ENCODE data around the gene GYPB.
"Not testable (repeated sequence)": the region's sequence is repeated elsewhere in the genome, so short reads cannot be mapped to it uniquely, and the experiment has no call there.

Gene GYPB

DNA sequence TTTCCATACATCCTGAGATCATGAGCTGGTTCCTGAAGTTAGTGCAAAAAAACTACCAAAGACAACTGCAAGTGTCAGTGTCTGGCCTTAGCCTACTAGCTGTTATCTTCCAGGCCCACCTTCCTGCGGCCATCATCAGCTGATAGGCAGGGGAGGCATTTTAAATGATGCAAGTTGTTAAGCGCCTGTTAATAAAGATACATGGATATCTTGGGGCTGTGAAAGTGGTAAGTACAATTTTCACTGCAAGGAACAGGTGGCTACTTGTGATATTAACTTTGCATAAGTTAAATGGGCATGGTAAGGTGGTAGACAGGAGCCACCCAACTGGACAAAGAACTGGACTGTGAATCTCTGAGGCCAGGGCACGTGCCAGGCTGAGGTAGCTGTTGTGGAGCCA is at the start of gene GYPB:
TSS of gene GYPB (minus strand) at position 104 of the 400 bp plus-strand sequence. CDS start at position 11, 93 bp downstream.
- not testable (repeated sequence) for DNase-seq

DNA sequence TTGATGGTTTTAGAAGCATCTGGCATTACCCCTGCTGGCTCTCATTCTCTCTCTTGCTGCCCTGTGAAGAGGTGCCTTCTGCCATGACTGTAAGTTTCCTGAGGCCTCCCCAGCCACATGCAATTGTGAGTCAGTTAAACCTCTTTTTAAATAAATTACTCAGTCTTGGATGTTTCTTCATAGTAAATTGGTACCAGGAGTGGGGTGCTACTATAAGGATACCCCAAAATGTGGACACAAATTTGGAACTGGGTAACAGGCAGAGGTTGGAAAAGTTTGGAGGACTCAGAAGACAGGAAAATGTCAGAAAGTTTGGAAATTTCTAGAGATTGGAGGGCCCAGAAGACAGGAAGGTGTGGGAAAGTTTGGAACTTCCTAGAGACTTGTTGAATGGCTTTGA is 42.4 kb upstream of the GYPB start:
- DNase-seq: not testable (repeated sequence)

DNA sequence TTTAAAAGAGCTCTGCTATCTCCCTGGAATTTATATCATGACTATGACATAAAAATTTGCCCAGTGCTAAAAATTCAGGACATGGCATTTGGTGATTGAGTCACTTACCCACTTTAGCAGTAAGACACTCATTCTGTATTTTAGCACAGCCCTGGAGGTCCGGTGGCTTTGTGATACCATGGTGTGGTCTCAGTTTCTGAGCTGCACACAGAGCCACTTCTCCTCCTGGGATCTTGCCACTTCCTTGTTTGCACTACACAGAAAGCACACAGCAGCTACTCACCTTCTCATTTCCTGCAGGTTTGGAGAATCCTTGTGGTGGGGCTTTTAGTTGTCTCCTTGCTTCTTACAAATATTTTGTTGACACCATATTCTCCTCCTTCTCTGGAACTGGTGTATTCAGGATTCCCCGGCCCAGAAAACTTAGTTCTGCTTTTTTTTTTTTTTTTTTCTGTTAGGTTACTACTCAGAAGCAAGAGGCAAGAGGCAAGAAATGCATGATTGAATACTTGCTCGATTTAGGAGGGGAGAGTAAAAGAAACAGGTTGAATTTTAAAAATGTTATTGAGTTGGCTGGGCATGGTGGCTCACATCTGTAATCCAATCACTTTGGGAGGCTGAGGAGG is 41.2 kb upstream of the GYPB start:
- DNase-seq: not testable (repeated sequence)

DNA sequence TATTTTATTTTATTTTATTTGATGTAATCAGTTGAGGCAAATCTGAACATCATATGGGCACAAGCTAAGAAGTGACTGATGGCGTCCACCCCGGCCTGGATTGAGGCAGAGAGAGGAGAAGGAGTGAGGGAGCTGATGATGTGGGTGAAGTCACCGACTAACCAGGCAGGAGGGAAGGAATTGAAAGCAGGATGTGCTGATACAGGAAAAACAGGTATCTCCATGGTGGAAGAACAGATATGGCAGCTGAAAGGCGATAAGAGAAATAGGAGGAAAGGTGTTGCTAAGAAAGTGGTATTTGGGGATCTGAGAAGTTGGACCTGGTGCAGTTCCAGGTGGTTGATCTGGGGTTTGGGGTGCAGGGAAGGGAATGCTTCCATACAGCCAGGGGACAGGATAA is 37.6 kb upstream of the GYPB start:
- no peak for DNase-seq

DNA sequence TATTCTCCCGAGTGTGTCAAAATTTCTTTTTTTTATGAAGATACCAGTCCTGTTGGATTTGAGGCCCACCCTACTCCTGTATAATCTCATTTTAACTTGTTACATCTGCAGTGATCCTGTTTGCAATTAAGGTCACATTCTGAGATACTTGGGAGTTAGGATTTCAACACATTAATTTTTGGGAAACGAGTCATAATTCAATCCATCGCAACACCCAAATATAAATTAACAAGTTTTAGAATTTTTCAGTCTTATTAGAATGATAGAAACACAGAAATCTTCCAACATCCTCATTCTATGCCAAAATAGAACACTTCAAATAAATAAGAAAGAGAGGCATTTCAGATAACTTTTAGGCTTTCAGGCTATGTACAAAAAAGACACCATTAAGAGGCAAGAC is 36.2 kb upstream of the GYPB start:
- not testable (repeated sequence) for DNase-seq

DNA sequence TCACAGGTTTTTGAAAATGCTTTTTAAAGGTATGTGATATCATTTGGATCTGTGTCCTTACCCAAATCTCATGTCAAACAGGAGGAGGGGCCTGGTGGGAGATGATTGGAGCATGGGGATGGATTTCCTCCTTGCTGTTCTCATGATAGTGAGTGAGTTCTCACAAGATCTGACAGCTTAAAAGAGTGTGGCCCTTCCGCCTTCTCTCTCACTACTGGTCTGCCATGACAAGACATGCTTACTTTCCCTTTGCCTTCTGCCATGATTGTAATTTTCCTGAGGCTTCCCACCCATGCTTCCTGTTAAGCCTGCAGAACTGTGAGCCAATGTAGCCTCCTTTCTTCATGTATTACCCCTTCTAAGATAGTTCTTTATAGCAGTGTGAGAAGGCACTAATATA is 32.3 kb upstream of the GYPB start:
- not testable (repeated sequence) for DNase-seq

DNA sequence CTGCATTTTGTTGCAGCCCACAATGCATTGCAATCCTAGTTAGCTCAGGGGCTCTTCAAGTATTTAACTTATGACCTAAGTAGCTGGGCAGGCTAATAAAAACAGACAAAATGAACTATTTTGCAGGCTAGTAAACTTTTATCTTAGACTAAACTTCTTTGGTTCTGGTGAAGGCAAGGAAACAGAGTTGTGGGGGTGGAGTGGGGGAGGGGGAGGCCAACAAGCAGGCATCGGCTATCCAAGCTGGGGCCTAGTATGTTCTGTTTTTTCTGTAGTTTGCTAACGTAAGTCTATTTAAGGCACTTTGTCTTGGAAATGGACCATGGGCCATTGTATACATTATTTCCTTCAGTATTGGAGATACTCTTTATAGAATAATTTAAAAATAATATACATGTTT is 31.5 kb upstream of the GYPB start:
- DNase-seq: not testable (repeated sequence)

DNA sequence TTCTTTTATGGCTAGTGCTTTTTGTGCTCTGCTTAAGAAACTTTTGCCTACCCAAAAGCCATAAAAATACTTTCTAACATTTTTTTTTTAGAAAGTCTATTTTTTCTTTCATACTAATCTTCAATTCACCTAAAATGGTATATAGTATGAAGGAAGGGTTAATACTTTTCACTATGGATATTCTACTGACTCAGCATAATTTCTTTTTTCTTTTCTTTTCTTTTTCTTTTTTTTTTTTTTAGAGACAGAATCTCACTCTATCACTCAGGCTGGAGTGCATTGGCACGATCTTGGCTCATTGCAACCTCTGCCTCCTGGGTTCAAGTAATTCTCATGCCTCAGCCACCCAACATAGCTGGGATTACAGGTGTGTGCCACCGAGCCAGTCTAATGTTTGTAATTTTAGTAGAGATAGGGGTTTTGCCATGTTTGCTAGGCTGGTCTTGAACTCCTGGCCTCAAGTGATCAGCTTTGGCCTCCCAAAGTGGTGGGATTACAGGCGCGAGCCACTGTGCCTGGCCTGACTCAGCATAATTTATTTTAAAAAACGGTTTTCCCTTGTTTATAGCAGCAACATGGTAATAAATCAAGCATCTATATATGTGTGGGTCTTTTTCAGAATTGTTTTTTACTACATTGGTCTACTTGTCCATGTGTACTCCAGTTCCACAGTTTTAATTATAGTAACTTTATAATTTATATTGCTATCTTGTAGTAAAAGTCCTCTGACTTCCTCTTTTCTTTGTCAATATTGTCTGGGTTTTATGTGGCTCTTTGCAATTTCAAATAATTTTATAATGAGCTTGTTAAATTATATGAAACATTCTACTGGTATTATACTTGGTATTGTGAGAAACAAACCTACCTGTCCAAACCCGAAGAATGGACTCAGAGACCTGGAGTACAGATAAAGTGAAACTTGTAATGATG is 30.6 kb upstream of the GYPB start:
- DNase-seq: not testable (repeated sequence)

DNA sequence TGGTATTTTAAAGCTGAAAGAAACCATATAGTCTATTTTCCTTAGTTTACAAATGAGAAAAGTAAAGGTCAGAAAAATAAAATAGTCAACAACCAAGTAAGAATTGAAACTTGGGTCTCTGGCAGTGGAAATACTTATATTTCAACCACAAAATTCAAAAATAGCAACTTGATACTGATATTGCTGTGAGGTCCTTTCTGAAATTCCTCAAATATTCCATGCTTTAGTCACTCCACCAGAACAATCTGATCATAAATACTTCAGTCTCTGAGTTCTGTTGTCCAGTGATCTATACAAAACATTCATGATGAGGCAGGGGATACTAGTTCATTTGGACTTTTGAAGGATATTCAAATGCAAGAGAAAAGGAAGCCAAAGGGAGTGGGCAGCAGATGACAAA is 25.8 kb upstream of the GYPB start:
- DNase-seq: not testable (repeated sequence)

DNA sequence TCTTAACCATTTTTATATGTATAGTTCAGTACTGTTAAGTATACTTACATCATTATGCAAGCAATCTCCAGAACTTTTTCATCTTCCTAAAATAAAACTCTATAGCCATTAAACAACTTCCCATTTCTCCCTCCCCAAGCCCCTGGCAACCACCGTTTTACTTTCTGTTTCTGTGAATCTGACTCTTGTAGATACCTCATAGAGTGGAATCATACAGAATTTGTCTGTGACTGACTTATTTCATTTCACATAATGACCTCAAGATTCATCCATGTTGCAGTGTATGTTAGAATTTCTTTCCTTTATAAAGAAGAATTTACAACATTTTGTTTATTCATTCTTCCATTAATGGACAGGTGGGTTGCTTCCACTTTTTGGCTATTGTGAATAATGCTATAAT is 13.4 kb upstream of the GYPB start:
- not testable (repeated sequence) for DNase-seq

DNA sequence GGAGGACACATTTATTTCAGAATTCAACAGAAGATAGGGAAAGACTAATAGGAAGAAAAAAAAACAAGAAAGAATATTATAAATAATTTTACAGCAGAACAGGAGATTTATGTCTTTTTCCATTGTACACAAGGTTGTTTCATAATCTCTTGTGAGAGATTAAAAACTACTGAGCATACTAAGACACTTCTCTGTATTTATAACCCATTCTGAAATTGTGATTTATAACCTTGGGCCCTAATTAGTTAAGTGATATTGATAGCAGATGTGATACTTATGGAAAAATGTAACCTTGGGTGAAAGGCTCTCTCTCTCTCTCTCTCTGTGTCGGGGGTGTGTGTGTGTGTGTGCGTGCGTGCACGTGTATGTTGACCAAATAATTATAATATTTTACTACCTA is 12.7 kb upstream of the GYPB start:
- DNase-seq: not testable (repeated sequence)

DNA sequence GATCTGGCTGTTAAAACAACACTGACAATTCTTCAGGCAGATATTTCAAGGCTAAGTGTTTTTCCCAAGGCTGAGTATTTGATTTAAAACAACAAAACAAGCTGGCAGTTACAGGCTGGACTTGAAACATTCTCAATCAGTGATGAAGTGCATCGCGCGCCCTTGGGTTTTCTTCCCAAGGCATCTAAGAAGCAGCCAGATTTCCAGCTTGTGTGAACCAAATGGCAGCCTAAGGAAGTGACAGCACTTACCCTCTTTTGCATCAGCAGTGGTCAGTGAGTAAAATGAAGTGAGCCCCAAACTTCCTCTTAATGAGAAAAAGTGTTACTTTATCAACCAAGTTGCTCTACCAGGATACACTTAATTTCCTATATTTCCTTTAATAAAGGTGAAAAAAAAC is 12.2 kb upstream of the GYPB start:
- DNase-seq: not testable (repeated sequence)

DNA sequence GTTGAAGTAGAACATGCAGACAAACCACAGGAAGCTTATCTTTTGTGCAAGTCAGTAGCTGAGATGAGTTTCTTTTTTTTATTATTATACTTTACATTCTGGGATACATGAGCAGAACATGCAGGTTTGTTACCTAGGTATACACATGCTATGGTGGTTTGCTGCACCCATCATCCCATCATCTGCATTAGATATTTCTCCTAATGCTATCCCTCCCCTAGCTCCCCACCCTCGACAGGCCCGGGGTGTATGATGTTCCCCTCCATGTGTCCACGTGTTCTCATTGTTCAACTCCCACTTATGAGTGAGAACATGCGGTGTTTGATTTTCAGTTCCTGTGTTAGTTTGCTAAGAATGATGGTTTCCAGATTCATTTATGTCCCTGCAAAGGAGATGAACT is 11.5 kb upstream of the GYPB start:
- not testable (repeated sequence) for DNase-seq

DNA sequence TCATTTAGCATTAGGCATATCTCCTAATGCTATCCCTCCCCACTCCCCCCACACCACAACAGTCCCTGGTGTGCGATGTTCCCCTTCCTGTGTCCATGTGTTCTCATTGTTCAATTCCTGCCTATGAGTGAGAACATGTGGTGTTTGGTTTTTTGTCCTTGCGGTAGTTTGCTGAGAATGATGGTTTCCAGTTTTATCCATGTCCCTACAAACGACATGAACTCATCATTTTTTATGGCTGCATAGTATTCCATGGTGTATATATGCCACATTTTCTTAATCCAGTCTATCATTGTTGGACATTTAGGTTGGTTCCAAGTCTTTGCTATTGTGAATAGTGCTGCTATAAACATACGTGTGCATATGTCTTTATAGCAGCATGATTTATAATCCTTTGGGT is 7.5 kb upstream of the GYPB start:
- not testable (repeated sequence) for DNase-seq

DNA sequence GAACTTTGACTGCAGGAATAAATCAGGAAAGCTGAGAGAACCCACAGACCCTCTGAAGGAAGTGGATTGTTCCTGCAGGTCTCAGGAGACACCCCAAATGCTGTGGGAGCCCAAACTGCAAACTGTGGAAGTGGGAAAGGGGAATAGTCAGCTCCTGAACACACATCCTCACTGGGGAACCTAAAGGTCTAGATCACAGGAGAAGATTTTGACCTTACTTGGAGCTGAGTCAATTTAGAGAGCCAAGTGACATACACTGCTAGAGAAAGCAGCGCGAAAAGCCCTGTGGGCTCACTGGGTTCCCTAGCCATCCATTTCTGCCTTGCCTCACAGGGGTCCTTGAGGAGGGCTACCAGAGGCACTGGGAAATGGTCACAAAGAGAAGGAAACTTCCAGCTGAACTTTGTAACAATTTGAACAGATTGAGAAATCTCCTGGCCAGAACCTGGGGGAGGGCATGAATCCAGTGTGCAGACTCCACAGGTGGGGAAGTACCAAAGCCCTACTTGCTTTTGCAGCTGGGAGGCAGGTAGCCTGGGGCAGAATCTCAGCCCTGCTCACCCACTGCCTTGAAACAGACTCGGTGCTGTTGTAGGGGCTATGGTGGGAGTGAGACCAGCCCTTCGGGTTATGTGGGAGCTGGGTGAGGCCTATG is 5.3 kb upstream of the GYPB start:
- not testable (repeated sequence) for DNase-seq

DNA sequence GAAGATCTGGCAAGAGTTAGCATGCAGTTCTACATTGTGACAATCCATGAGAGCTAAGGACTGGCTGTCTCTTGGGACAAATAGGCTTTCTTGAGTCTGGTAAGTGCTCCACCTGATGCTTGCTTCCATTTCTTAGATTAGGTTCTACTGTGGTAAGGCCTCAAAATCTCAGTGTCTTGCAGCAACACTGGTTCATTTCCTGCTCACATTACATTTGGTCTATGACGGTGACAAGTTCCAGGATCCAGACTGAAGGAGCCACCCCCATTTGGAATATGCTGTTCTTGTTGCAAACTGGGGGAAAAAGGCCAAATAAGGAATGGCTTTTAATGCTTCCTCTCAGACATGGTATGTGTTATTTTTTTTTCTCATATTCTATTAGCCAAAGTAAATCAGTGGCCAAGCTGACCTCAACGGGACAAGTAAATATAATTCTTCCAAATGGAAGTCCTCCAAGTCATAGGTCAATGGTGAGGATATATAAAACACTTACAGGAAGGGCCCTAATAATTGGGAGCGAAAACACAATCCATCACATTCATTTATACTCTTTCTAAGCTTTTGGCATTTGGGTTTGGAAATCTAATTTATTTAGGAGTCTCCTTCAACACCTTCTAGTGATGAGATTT is 3.7 kb upstream of the GYPB start:
- DNase-seq: not testable (repeated sequence)

DNA sequence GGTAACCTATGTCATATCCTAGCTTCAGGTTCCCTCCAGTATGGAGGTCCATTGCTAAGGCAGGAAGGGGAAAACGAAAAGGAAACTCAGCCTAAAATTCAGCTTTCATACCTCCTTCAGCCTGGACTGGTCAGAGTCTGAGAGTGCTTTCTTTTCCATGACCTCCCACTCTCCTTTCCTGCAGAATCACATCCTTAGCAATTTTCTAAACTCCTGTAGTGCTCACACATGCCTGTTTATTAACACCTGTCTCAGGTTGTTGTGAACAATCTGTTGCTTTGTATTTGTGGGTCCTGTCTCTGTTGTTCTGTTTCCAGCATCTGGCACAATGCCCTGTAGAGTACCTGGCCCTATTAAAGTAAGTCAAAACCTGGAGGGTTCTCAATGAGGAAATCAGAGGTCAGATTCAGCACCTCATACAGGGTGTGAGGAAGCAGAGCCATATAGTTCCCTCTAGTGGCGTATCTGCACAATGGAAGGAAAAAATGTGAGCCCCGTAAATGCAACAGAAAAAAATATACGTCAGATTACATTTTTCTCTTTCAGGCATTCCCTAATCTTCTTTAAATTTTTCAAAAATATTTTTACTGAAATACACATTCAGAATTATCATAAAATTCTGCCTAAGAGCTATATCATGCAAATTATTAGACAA is 2.3 kb upstream of the GYPB start:
- not testable (repeated sequence) for DNase-seq

DNA sequence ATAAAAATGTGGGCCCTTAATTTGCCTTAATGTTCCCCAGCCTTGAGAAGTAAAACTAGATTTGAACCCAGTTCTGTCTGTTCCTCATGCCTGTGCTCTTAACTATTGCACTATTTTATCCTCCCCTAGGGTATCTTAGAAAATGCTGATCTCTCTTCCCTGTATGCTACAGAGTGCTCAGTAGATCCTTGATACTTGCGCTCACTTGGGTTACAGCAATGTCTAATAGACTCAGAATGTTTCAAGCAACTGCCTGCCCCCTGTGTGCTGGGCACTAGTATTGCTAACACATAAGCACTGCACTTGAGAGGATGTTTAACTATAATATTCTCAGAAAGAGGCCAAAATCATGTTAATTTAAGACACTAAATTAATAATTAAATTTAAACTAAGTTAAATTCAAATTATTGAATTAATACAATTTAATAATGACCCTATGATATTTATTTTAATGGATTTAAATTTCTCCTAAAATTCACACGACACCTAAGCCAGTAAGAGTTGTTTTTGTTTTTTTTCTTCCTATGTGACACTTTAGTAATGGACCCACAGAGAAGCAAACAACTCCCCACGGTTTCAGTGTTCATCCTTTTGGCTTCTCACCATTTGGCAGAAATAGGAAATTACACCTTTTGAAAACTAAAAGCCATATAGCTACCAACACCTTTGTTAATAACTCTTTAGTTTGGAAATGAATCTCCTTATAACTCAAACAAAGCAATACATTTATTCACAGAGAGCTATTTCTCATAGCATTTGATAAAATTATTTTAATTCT is 768 bp downstream of the GYPB start:
- DNase-seq: not testable (repeated sequence)

DNA sequence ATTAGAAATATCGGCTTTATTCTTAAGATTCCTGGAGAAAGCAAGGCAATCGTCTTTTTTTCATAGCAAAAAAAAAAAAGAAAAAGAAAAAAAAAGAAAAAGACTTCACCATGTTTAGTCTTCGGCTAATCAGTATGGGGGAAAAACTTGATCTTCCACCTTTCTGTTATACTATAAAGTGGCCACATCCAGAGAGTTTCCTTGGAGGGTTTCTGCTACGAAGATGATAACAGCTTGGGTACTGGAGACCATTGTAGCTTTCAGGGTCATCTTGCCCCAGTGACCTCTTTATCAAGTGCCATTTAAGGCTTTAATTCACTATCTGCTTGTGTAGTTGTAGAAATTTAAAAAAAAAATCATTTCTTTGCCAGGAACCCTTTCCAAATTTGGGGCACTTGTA is 1.9 kb downstream of the GYPB start:
- not testable (repeated sequence) for DNase-seq

DNA sequence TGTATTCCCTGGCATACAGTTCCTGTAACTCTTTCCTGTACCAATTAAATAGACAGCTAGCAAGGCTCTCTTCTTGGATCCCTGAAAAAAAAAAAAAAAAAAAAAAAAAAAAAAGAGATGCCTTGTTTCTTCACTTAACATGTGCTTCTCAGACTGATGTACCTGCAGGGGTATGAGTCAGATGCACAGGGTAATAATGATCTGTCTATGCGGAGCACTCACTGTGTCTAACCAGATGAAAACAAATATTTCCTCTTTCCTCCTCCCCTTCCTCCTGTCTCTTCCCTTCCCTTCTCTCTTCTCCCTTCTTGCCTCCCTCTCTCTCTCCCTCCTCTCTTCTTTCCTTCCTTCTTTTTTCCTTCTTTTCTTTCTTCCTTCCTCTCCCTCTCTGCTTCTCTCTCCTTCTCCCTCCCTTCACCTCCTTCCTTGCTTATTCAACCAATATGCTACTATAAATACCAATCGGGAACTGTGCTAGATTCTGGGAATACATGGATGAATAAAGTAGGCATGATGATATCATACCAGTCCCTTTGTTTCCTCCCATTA is 3.0 kb downstream of the GYPB start:
- DNase-seq: not testable (repeated sequence)

DNA sequence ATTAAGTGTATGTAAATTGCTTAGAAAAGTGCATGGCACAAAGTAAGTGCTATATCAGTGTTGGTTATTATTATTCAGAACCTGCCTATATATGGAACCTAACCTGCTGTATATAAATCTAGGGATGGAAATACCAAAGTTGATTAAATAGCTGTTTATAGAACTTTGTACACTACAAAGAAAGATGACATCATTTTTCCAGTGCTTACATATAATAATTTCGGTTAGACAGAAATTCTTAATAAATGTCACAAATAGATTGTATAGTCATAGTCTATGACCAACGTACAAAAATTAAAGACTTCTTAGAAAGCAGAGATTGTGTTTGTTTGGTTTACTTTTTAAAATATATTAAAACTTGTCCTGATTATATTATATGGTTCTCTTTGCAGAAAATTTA is 4.4 kb downstream of the GYPB start:
- no peak for DNase-seq
